H1 (cell line): ENCODE results near the gene CEP85. TPM values are rescaled to one million over a fixed set of nuclear protein-coding genes. Genes with fewer than 3 reads are reported as not detected.

ENCODE experiments used
- CTCF ChIA-PET: fragments of 300-600 bp; sonication (Branson Sonifier 250); formaldehyde crosslinking; loops from one replicate; lab custom pipeline; 2021; ENCODE audit not compliant: partially characterized antibody; lab: Charles Lee
- POLR2A ChIA-PET: fragments of 300-600 bp; sonication (Branson Sonifier 250); formaldehyde crosslinking; loops from one replicate; lab custom pipeline; 2021; ENCODE audit warnings: inconsistent platforms; ENCODE audit not compliant: partially characterized antibody; lab: Charles Lee
- DNase-seq, 2 experiments: peaks; one replicate each; pipeline versions ENCODE4 v3.0.0 to v3.0.0-alpha.2; 2010 to 2022; ENCODE audit warnings: low spot score in 2 of 2, low read depth in 1 of 2, mixed read lengths in 1 of 2
- FAIRE-seq: peaks from 2 replicates; lab custom pipeline; 2011; peaks lifted over from hg19 to GRCh38; lab: Jason Lieb, UNC
- H2AFZ ChIP-seq: 2 replicates; pipeline ENCODE4 v1.8.1; 2012; ENCODE audit warnings: low read length, inconsistent platforms
- H2AK5ac ChIP-seq: 2 replicates; pipeline ENCODE4 v1.6.1; 2013; ENCODE audit warnings: low read depth, low read length
- H2BK120ac ChIP-seq: replicated peaks from 2 replicates; pipeline ENCODE3; 2013; ENCODE audit warnings: low read depth, low read length, inconsistent platforms
- H2BK12ac ChIP-seq: 2 replicates; pipeline ENCODE4 v1.6.1; 2013; ENCODE audit warnings: low read depth, low read length
- H2BK15ac ChIP-seq: 2 replicates; pipeline ENCODE4 v1.6.1; 2013; ENCODE audit warnings: low read length
- H2BK20ac ChIP-seq: 2 replicates; pipeline ENCODE4 v1.6.1; 2013; ENCODE audit warnings: low read length
- H2BK5ac ChIP-seq: 2 replicates; pipeline ENCODE4 v1.6.1; 2013; ENCODE audit warnings: low read depth, low read length
- H3K14ac ChIP-seq: 2 replicates; pipeline ENCODE4 v1.6.1; 2013; ENCODE audit warnings: inconsistent platforms; ENCODE audit not compliant: insufficient read length
- H3K18ac ChIP-seq: 2 replicates; pipeline ENCODE4 v1.6.1; 2013; ENCODE audit warnings: low read length; ENCODE audit errors: extremely low read depth
- H3K23ac ChIP-seq: 2 replicates; pipeline ENCODE4 v1.6.1; 2013; ENCODE audit warnings: inconsistent platforms; ENCODE audit not compliant: insufficient read length
- H3K23me2 ChIP-seq: 2 replicates; pipeline ENCODE4 v1.6.1; 2013; ENCODE audit warnings: low read depth, low read length
- H3K27ac ChIP-seq: 2 replicates; pipeline ENCODE4 v1.6.1; 2011; ENCODE audit warnings: low read depth, low read length, inconsistent platforms
- H3K27me3 ChIP-seq, 4 experiments: replicated peaks in 1 of 4; 1 replicate in 1 of 4; 2 replicates in 3 of 4; pipeline versions ENCODE4 v1.6.1 to v1.8.1; 2011 to 2013; ENCODE audit warnings: low read length in 3 of 4, mild to moderate bottlenecking in 3 of 4, inconsistent platforms in 2 of 4, mixed read lengths in 2 of 4, moderate library complexity in 1 of 4; ENCODE audit not compliant: control insufficient read depth in 3 of 4, insufficient read depth in 3 of 4; ENCODE audit errors: extremely low read depth in 1 of 4
- H3K36me3 ChIP-seq, 4 experiments: 2 replicates each; pipeline versions ENCODE4 v1.6.1 to v1.8.1; 2011 to 2013; ENCODE audit warnings: mild to moderate bottlenecking in 4 of 4, low read length in 3 of 4, moderate library complexity in 2 of 4, control low read depth in 1 of 4, inconsistent platforms in 1 of 4; ENCODE audit not compliant: insufficient read depth in 4 of 4, control insufficient read depth in 2 of 4
- H3K4ac ChIP-seq: replicated peaks from 2 replicates; pipeline ENCODE3; 2013; ENCODE audit warnings: low read length, low read depth, mixed read lengths, inconsistent platforms; ENCODE audit not compliant: insufficient read length
- H3K4me1 ChIP-seq, 4 experiments: replicated peaks in 1 of 4; 1 replicate in 1 of 4; 2 replicates in 3 of 4; pipeline versions ENCODE4 v1.6.1 to v1.8.1; 2011 to 2013; ENCODE audit warnings: low read length in 3 of 4, inconsistent platforms in 2 of 4, mixed read lengths in 1 of 4; ENCODE audit not compliant: insufficient read depth in 4 of 4, control insufficient read depth in 3 of 4
- H3K4me2 ChIP-seq, 2 experiments: 2 replicates each; pipeline versions ENCODE4 v1.6.1 to v1.8.1; 2011 to 2013; ENCODE audit warnings: low read depth in 2 of 2, low read length in 2 of 2, control low read depth in 1 of 2, inconsistent platforms in 1 of 2, mild to moderate bottlenecking in 1 of 2; ENCODE audit not compliant: insufficient read depth in 1 of 2
- H3K4me3 ChIP-seq, 4 experiments: fragments of 200-600, 300-600 bp in 1 of 4; sonication (generic), shearing (Covaris generic), sonication (Bioruptor Twin) in 1 of 4; 2 replicates each; pipeline versions ENCODE4 v1.5.1 to v1.8.1; 2011 to 2016; ENCODE audit warnings: low read length in 4 of 4, low read depth in 3 of 4, control low read depth in 2 of 4, inconsistent platforms in 2 of 4, mild to moderate bottlenecking in 2 of 4, mixed read lengths in 1 of 4, moderate library complexity in 1 of 4; ENCODE audit not compliant: insufficient read depth in 2 of 4; ENCODE audit errors: extremely low read depth in 1 of 4
- H3K56ac ChIP-seq: replicated peaks from 2 replicates; pipeline ENCODE3; 2013; ENCODE audit warnings: low read depth, mild to moderate bottlenecking, mixed read lengths, low read length, inconsistent platforms; ENCODE audit not compliant: insufficient read length
- H3K79me1 ChIP-seq: 2 replicates; pipeline ENCODE4 v1.6.1; 2013; ENCODE audit warnings: low read depth, low read length, control low read depth
- H3K79me2 ChIP-seq, 2 experiments: 2 replicates each; pipeline versions ENCODE4 v1.6.1 to v1.8.1; 2012 to 2013; ENCODE audit warnings: low read length in 2 of 2, mild to moderate bottlenecking in 2 of 2, inconsistent platforms in 1 of 2; ENCODE audit not compliant: insufficient read depth in 2 of 2, control insufficient read depth in 1 of 2
- H3K9ac ChIP-seq, 4 experiments: replicated peaks in 1 of 4; 1 replicate in 1 of 4; 2 replicates in 3 of 4; pipeline versions ENCODE4 v1.6.1 to v1.8.1; 2011 to 2013; ENCODE audit warnings: low read depth in 3 of 4, low read length in 3 of 4, control low read depth in 2 of 4, mild to moderate bottlenecking in 2 of 4, moderate library complexity in 2 of 4, inconsistent platforms in 1 of 4; ENCODE audit errors: extremely low read depth in 1 of 4
- H3K9me3 ChIP-seq, 2 experiments: 2 replicates each; pipeline versions ENCODE4 v1.6.1 to v1.8.1; 2012 to 2013; ENCODE audit warnings: mild to moderate bottlenecking in 2 of 2, moderate library complexity in 2 of 2, control low read depth in 1 of 2, inconsistent platforms in 1 of 2, low read depth in 1 of 2, low read length in 1 of 2, mixed read lengths in 1 of 2; ENCODE audit not compliant: insufficient read depth in 2 of 2
- H4K20me1 ChIP-seq, 2 experiments: replicated peaks in 1 of 2; 2 replicates each; pipeline versions ENCODE3 to v1.8.1; 2011 to 2013; ENCODE audit warnings: inconsistent platforms in 2 of 2, low read length in 2 of 2, mild to moderate bottlenecking in 1 of 2; ENCODE audit not compliant: insufficient read depth in 2 of 2, control insufficient read depth in 1 of 2
- H4K5ac ChIP-seq: 2 replicates; pipeline ENCODE4 v1.6.1; 2013; ENCODE audit warnings: low read length, low read depth, mixed read lengths, inconsistent platforms; ENCODE audit not compliant: insufficient read length
- H4K8ac ChIP-seq: 2 replicates; pipeline ENCODE4 v1.8.0; 2013; ENCODE audit warnings: mild to moderate bottlenecking, moderate library complexity, low read length, inconsistent platforms; ENCODE audit not compliant: insufficient read depth; ENCODE audit errors: extremely low read depth
- H4K91ac ChIP-seq: replicated peaks from 2 replicates; pipeline ENCODE3; 2013; ENCODE audit warnings: low read length, mixed read lengths, inconsistent platforms; ENCODE audit not compliant: insufficient read length
- PHF8 ChIP-seq: fragments of 200-600 bp; sonication (generic); conservative IDR thresholded peaks from 2 replicates; pipeline ENCODE4 v1.7.1; 2012; ENCODE audit warnings: low read depth, mild to moderate bottlenecking, inconsistent platforms, low read length, moderate library complexity
- whole genome bisulfite sequencing, 2 experiments: shearing (Covaris generic) in 1 of 2; methylation state at CpG; one replicate each; pipeline versions ENCODE4 v1.1.6 to v1.1.7; 2013 to 2015; ENCODE audit warnings: low lambda C conversion rate in 2 of 2, mixed read lengths in 2 of 2, inconsistent platforms in 1 of 2, low coverage in 1 of 2, missing lambda C conversion rate in 1 of 2; ENCODE audit not compliant: insufficient replicate concordance in 2 of 2, insufficient coverage in 1 of 2, insufficient read length in 1 of 2; ENCODE audit errors: extremely low coverage in 1 of 2, missing lambda C conversion rate in 1 of 2; 5-methylcytosine and 5-hydroxymethylcytosine counted together
- long read RNA-seq, 2 experiments: library from RNA in 1 of 2; library from capped mRNA in 1 of 2; stranded (forward); transcript quantifications; one replicate each; pipeline ENCODE4 v2.0.0, GENCODE V29; 2021; ENCODE audit warnings: inconsistent platforms in 1 of 2
- polyA minus RNA-seq, 3 experiments: library from RNA; depleted of rRNA, polyadenylated mRNA; stranded (reverse); fragments of >200 nt; gene quantifications; 1 replicate in 2 of 3; 2 replicates in 1 of 3; pipeline ENCODE4 v1.2.3, GENCODE V29; 2011
- polyA plus RNA-seq, 7 experiments: library from polyadenylated mRNA; depleted of rRNA in 3 of 7; stranded (reverse) in 5 of 7; unstranded in 2 of 7; fragments of >200 nt in 5 of 7; fragments of 200-250 nt in 2 of 7; gene quantifications; 1 replicate in 5 of 7; 2 replicates in 1 of 7; 4 replicates in 1 of 7; pipeline versions ENCODE4 v1.2.1 to v1.2.3, GENCODE V29; 2011 to 2013; ENCODE audit warnings: missing spikeins in 2 of 7, mixed read lengths in 2 of 7
- total RNA-seq: library from RNA; stranded (reverse); fragmentation: NEBNext Ultra II Directional; extraction: Animal tissue kit (Norgen Biotek cat#: 25700); gene quantifications from 2 replicates; pipeline ENCODE4 v1.2.1, GENCODE V29; 2021

CEP85 gene, protein sequence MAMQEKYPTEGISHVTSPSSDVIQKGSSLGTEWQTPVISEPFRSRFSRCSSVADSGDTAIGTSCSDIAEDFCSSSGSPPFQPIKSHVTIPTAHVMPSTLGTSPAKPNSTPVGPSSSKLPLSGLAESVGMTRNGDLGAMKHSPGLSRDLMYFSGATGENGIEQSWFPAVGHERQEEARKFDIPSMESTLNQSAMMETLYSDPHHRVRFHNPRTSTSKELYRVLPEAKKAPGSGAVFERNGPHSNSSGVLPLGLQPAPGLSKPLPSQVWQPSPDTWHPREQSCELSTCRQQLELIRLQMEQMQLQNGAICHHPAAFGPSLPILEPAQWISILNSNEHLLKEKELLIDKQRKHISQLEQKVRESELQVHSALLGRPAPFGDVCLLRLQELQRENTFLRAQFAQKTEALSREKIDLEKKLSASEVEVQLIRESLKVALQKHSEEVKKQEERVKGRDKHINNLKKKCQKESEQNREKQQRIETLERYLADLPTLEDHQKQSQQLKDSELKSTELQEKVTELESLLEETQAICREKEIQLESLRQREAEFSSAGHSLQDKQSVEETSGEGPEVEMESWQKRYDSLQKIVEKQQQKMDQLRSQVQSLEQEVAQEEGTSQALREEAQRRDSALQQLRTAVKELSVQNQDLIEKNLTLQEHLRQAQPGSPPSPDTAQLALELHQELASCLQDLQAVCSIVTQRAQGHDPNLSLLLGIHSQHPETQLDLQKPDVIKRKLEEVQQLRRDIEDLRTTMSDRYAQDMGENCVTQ
- total RNA-seq (35.3 and 40.4 TPM in 2 replicates), polyA plus RNA-seq (2011; rRNA removed) (37.4 and 43.7 TPM in 2 replicates), polyA minus RNA-seq (2011; rRNA and poly(A)+ RNA removed) (44.5 and 47.3 TPM in 2 replicates)
- 41.3 TPM for polyA plus RNA-seq (2011; cell fraction: cytosol; rRNA removed)
- polyA plus RNA-seq (2011; cell fraction: nucleus; rRNA removed): 70.9 TPM
- 31.0 to 35.0 TPM (median 33.0 TPM) in 4 replicates for polyA plus RNA-seq (2012, experiment 1 of 2)
- 14.0 TPM for polyA plus RNA-seq (2012, experiment 2 of 2)
- polyA plus RNA-seq (2013, experiment 1 of 2): 23.4 TPM
- 21.4 TPM for polyA plus RNA-seq (2013, experiment 2 of 2)
- 22.5 TPM for polyA minus RNA-seq (2011; cell fraction: cytosol; rRNA and poly(A)+ RNA removed)
- polyA minus RNA-seq (2011; cell fraction: nucleus; rRNA and poly(A)+ RNA removed): 34.8 TPM
- long read RNA-seq, experiment 1, partial matches to known transcripts: 18 of 21 reads
- long read RNA-seq, experiment 1, other reads (novel, unspliced or antisense): 1 of 21 reads
- long read RNA-seq, experiment 2, partial matches to known transcripts: 6 of 9 reads
- long read RNA-seq, experiment 2, other reads (novel, unspliced or antisense): 0 of 9 reads

GRCh38 chr1:26233903-26234643, at the start of gene CEP85:
Gene CEP85 (plus strand): TSS chr1:26234200. CDS start chr1:26239784, 5,584 bp downstream.
- POLR2A ChIA-PET: interaction anchor here (0.6 to 1.9 kb wide), 12 partner anchors 17 to 199 kb away, joined by 3 to 7 read pairs (median 3); partner anchors contain the start of genes C1orf232, CATSPER4, PDIK1L and ZNF593
- WGBS, 2 experiments: 1% methylated on average over 68 of the region's 73 CpGs; no CpG with 5 or more reads in 1 of the 2 experiments
- H3K27ac ChIP-seq: peak within 1 kb of the TSS; percentile 39; the same call in 1 of the 2 replicates
- peak; percentile 85 for TF ChIP-seq PHF8

More at GRCh38 chr1:26233903-26234643, at the start of gene CEP85:
- Histone ChIP-seq H2AFZ (peak within 1 kb of the TSS; percentile 100), H3K4me2 (peak within 1 kb of the TSS; percentile 87 to 98), H2BK20ac (peak within 1 kb of the TSS; percentile 98; the same call in 1 of the 2 replicates), H3K9me3 (no peaks in the 10 kb centered on the region), H2BK15ac (no peak within 1 kb of the TSS; the same call in 1 of the 2 replicates), H3K4me1 (peaks cover 2 to 6% (median 4%) of the 10 kb centered on the region in 4 experiments; a peak in 6 of 7 replicates), H3K23me2 (peaks cover 4% of the 10 kb centered on the region; the same call in 1 of the 2 replicates), H3K9ac (peak within 1 kb of the TSS; percentile 63 to 89 (median 72)), H4K20me1 (peaks cover 4 to 8% of the 10 kb centered on the region in 2 experiments), H3K56ac (peak within 1 kb of the TSS; percentile 42), H2AK5ac (0 out of 2 replicates have a peak within 1 kb of the TSS, but pooled peaks have one; percentile 4), H3K79me1 (peaks cover 9% of the 10 kb centered on the region), H2BK12ac (peak within 1 kb of the TSS; percentile 78), H3K79me2 (peaks cover 5 to 43% of the 10 kb centered on the region in 2 experiments), H4K8ac (peak within 1 kb of the TSS; percentile 96), H4K91ac (peak within 1 kb of the TSS; percentile 97), H3K27me3 (no peaks in the 10 kb centered on the region), H3K36me3 (peaks cover 0 to 3% (median 0%) of the 10 kb centered on the region in 4 experiments; a peak in 1 of 8 replicates), H2BK120ac (peak within 1 kb of the TSS; percentile 19), H3K23ac (no peak within 1 kb of the TSS), H2BK5ac (peak within 1 kb of the TSS; percentile 67; the same call in 1 of the 2 replicates), H4K5ac (peak within 1 kb of the TSS; percentile 82), H3K14ac (no peak within 1 kb of the TSS), H3K4me3 (peak within 1 kb of the TSS; percentile 83 to 98 (median 90)), H3K4ac (peak within 1 kb of the TSS; percentile 57), H3K18ac (peak within 1 kb of the TSS; percentile 26; the same call in 1 of the 2 replicates)
- FAIRE-seq: peak; percentile 72
- CTCF ChIA-PET: interaction anchor here (0.7 to 6.5 kb wide), 38 partner anchors 8 to 331 kb away, joined by 3 to 69 read pairs (median 4); partner anchors contain the start of genes C1orf232, CATSPER4, CD52 and CNKSR1
- peak; percentile 98 to 99 for DNase-seq
